K562 (cell line): ENCODE data around the gene PI4KA. TPM values are rescaled to one million over a fixed set of nuclear protein-coding genes. Genes with fewer than 3 reads are reported as not detected.

ENCODE experiments used
- ARNT ChIP-seq, 2 experiments: fragments of 450-650 bp; IDR thresholded peaks; 2 replicates each; pipeline ENCODE4 v1.6.1; 2016; ENCODE audit warnings: mild to moderate bottlenecking in 1 of 2
- CBFB ChIP-seq: sonication (generic); formaldehyde crosslinking; IDR thresholded peaks from 2 replicates; pipeline ENCODE4 v1.4.0; 2020; ENCODE audit warnings: mild to moderate bottlenecking, missing genetic modification reagents
- GTF2F1 ChIP-seq: IDR thresholded peaks from 2 replicates; pipeline ENCODE4 v1.6.1; 2011; ENCODE audit warnings: low read depth, low read length, improper control_type of control experiment
- HCFC1 ChIP-seq: IDR thresholded peaks from 2 replicates; pipeline ENCODE4 v1.6.1; 2012; ENCODE audit warnings: low read depth, low read length, improper control_type of control experiment
- HDAC2 ChIP-seq: fragments of 450-650 bp; IDR thresholded peaks from 2 replicates; pipeline ENCODE4 v1.6.1; 2016; ENCODE audit warnings: mild to moderate bottlenecking
- JUNB ChIP-seq: fragments of 450-650 bp; formaldehyde crosslinking; conservative IDR thresholded peaks from 2 replicates; pipeline ENCODE4 v1.4.0; 2020; ENCODE audit warnings: mild to moderate bottlenecking
- NCOA2 ChIP-seq, 2 experiments: fragments of 450-650 bp; IDR thresholded peaks; 2 replicates each; pipeline ENCODE4 v1.6.1; 2018; ENCODE audit warnings: mild to moderate bottlenecking in 2 of 2, moderate library complexity in 1 of 2; ENCODE audit not compliant: partially characterized antibody in 2 of 2
- PCBP1 ChIP-seq: fragments of 200-400 bp; formaldehyde crosslinking; IDR thresholded peaks from 2 replicates; pipeline ENCODE4 v1.6.1; 2018; ENCODE audit warnings: mild to moderate bottlenecking, low read depth, low read length; ENCODE audit not compliant: poor library complexity, severe bottlenecking
- PHB ChIP-seq: fragments of 250-450 bp; sonication (Bioruptor Pico); IDR thresholded peaks from 2 replicates; pipeline ENCODE4 v1.5.0; 2021
- PTRF ChIP-seq: fragments of 450-650 bp; IDR thresholded peaks from 2 replicates; pipeline ENCODE4 v1.6.1; 2016; ENCODE audit warnings: mild to moderate bottlenecking, missing genetic modification characterization, missing compliant biosample characterization
- SRSF7 ChIP-seq: fragments of 200-400 bp; formaldehyde crosslinking; optimal IDR thresholded peaks from 2 replicates; pipeline ENCODE3; 2017; ENCODE audit warnings: mild to moderate bottlenecking, low read depth, low read length
- TAF7 ChIP-seq: fragments of 450-650 bp; IDR thresholded peaks from 2 replicates; pipeline ENCODE4 v1.6.1; 2016; ENCODE audit warnings: missing genetic modification characterization, missing compliant biosample characterization
- TCF7 ChIP-seq: sonication (generic); IDR thresholded peaks from 2 replicates; pipeline ENCODE4 v1.6.1; 2016; ENCODE audit warnings: antibody characterized with exemption, borderline replicate concordance
- ZNF551 ChIP-seq: fragments of 250-450 bp; sonication (Bioruptor Pico); IDR thresholded peaks from 2 replicates; pipeline ENCODE4 v1.5.0; 2021; ENCODE audit warnings: mild to moderate bottlenecking, moderate library complexity
- ZNF764 ChIP-seq: fragments of 250-450 bp; sonication (Bioruptor Pico); IDR thresholded peaks from 2 replicates; pipeline ENCODE4 v1.4.0; 2020; ENCODE audit warnings: low read depth, mild to moderate bottlenecking, moderate library complexity
- ZSCAN32 ChIP-seq: fragments of 450-650 bp; formaldehyde crosslinking; IDR thresholded peaks from 2 replicates; pipeline ENCODE4 v1.4.0; 2020; ENCODE audit warnings: mild to moderate bottlenecking, moderate library complexity
- polyA plus RNA-seq, 8 experiments: library from polyadenylated mRNA; depleted of rRNA in 4 of 8; stranded (reverse) in 5 of 8; unstranded in 3 of 8; fragments of >200 nt; fragmentation: Nextera tagmentation in 2 of 8; fragmentation: Illumina TruSeq in 1 of 8; extraction: Ambion mirVana in 2 of 8; extraction: Trizol in 1 of 8; gene quantifications; 2 replicates each; pipeline versions ENCODE4 v1.2.1 to v1.2.3, GENCODE V29; 2011 to 2014; ENCODE audit warnings: inconsistent platforms in 1 of 8, missing spikeins in 1 of 8
- total RNA-seq, 7 experiments: library from RNA; depleted of rRNA in 6 of 7; stranded (reverse); fragments of >200 nt in 6 of 7; fragmentation: Illumina TruSeq in 2 of 7; extraction: Trizol in 2 of 7; gene quantifications; 2 replicates each; pipeline versions ENCODE4 v1.2.1 to v1.2.3, GENCODE V29; 2011 to 2021; ENCODE audit warnings: low replicate concordance in 1 of 7
- TF ChIP-seq, protein P1 (sequence below): fragments of 250-450 bp; sonication (Bioruptor Pico); IDR thresholded peaks from 2 replicates; pipeline ENCODE4 v1.8.0; 2021; ENCODE audit warnings: moderate library complexity, mild to moderate bottlenecking, inconsistent platforms
- TF ChIP-seq, protein P2 (sequence below): IDR thresholded peaks from 2 replicates; pipeline ENCODE4 v1.6.1; 2011; ENCODE audit warnings: borderline replicate concordance, low read depth, mild to moderate bottlenecking, moderate library complexity, low read length; ENCODE audit not compliant: insufficient read depth, poor library complexity, severe bottlenecking
- TF ChIP-seq, protein P3 (sequence below), 2 experiments: fragments of 450-650 bp in 1 of 2; IDR thresholded peaks; 2 replicates each; pipeline ENCODE4 v1.6.1; 2011 to 2017; ENCODE audit warnings: low read depth in 2 of 2, antibody characterized with exemption in 1 of 2, borderline replicate concordance in 1 of 2, low read length in 1 of 2, mild to moderate bottlenecking in 1 of 2, mixed read lengths in 1 of 2; ENCODE audit not compliant: control insufficient read depth in 1 of 2
- TF ChIP-seq, protein P4 (sequence below): sonication (generic); formaldehyde crosslinking; IDR thresholded peaks from 2 replicates; pipeline ENCODE4 v1.8.0; 2022; ENCODE audit warnings: mild to moderate bottlenecking, missing genetic modification reagents
- TF ChIP-seq, protein P5 (sequence below): fragments of 250-450 bp; sonication (Bioruptor Pico); IDR thresholded peaks from 2 replicates; pipeline ENCODE4 v1.5.1; 2021; ENCODE audit warnings: mild to moderate bottlenecking

Gene PI4KA
- total and polyA plus RNA-seq, 9 of the 15 experiments (the other 6 are each of a cell fraction or from before 2014, with no cell fraction given) = 7.3 to 187 (median 84.7) TPM

DNA sequence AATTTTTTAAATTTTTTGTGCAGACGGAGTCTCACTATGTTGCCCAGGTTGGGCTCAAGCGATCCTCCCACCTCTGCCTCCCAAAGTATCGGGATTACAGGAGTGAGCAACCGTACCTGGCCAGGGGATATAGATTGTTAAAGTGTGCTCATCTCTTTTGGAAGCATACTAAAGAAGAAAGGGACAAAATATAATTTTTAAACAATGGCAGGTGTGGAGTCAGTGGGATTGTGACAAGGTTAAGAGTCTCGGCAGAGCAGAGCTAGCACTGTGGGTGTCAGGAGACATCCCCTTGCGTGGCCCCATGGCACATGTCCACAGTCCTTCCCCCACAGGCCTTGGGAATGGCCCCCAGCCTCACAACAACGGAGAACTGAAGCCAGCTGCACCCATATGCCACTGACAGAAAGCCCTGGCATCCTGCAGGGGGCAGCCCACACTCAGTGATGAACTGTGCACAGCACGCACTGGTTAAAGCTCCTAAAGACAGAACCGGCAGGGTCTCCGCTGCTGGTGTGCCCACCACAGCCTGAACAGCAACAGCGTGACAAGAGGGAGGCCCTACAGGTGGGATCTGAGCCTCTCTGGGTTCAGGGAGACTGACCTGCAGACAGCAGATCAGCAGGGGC is 54.8 kb downstream of the PI4KA start (continued):
- TF ChIP-seq PHB (CRISPR knock-in tag) = no peak
- TF ChIP-seq JUNB (CRISPR knock-in tag) = no peak
- TF ChIP-seq PCBP1 = no peak
- TF ChIP-seq ARNT (IDR thresholded peaks at IDR 0.05) = 0 out of 4 replicates have a peak, but pooled peaks of 1 of the 2 experiments have one; percentile 79
- no peak for TF ChIP-seq PTRF (tag)
- no peak for TF ChIP-seq HDAC2
- TF ChIP-seq NCOA2 (IDR thresholded peaks at IDR 0.05; ENCODE audit: partially characterized antibody in 2 of 2) = no peak
- no peak for TF ChIP-seq TAF7 (tag)
- peak; percentile 38; the same call in 1 of the 2 replicates for TF ChIP-seq HCFC1
- TF ChIP-seq, protein P1, sequence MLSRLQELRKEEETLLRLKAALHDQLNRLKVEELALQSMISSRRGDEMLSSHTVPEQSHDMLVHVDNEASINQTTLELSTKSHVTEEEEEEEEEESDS = no peak
- TF ChIP-seq CBFB (CRISPR knock-in tag) = peak; percentile 83; the same call in 1 of the 2 replicates
- TF ChIP-seq GTF2F1 = peak; percentile 45; the same call in 1 of the 2 replicates
- TF ChIP-seq TCF7 = 0 out of 2 replicates have a peak, but pooled peaks have one; percentile 20
- TF ChIP-seq, protein P2, sequence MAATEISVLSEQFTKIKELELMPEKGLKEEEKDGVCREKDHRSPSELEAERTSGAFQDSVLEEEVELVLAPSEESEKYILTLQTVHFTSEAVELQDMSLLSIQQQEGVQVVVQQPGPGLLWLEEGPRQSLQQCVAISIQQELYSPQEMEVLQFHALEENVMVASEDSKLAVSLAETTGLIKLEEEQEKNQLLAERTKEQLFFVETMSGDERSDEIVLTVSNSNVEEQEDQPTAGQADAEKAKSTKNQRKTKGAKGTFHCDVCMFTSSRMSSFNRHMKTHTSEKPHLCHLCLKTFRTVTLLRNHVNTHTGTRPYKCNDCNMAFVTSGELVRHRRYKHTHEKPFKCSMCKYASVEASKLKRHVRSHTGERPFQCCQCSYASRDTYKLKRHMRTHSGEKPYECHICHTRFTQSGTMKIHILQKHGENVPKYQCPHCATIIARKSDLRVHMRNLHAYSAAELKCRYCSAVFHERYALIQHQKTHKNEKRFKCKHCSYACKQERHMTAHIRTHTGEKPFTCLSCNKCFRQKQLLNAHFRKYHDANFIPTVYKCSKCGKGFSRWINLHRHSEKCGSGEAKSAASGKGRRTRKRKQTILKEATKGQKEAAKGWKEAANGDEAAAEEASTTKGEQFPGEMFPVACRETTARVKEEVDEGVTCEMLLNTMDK = peak; percentile 67
- TF ChIP-seq, protein P3, sequence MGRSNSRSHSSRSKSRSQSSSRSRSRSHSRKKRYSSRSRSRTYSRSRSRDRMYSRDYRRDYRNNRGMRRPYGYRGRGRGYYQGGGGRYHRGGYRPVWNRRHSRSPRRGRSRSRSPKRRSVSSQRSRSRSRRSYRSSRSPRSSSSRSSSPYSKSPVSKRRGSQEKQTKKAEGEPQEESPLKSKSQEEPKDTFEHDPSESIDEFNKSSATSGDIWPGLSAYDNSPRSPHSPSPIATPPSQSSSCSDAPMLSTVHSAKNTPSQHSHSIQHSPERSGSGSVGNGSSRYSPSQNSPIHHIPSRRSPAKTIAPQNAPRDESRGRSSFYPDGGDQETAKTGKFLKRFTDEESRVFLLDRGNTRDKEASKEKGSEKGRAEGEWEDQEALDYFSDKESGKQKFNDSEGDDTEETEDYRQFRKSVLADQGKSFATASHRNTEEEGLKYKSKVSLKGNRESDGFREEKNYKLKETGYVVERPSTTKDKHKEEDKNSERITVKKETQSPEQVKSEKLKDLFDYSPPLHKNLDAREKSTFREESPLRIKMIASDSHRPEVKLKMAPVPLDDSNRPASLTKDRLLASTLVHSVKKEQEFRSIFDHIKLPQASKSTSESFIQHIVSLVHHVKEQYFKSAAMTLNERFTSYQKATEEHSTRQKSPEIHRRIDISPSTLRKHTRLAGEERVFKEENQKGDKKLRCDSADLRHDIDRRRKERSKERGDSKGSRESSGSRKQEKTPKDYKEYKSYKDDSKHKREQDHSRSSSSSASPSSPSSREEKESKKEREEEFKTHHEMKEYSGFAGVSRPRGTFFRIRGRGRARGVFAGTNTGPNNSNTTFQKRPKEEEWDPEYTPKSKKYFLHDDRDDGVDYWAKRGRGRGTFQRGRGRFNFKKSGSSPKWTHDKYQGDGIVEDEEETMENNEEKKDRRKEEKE (IDR thresholded peaks at IDR 0.05; ENCODE audit: borderline replicate concordance in 1 of 2, control insufficient read depth in 1 of 2, low read depth in 2 of 2, low read length in 1 of 2) = no peak
- TF ChIP-seq, protein P4, sequence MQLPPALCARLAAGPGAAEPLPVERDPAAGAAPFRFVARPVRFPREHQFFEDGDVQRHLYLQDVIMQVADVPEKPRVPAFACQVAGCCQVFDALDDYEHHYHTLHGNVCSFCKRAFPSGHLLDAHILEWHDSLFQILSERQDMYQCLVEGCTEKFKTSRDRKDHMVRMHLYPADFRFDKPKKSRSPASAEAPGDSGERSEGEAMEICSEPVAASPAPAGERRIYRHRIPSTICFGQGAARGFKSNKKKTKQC (CRISPR knock-in tag) = no peak; the same call in 1 of the 2 replicates
- no peak for TF ChIP-seq ZSCAN32 (CRISPR knock-in tag)
- TF ChIP-seq, protein P5, sequence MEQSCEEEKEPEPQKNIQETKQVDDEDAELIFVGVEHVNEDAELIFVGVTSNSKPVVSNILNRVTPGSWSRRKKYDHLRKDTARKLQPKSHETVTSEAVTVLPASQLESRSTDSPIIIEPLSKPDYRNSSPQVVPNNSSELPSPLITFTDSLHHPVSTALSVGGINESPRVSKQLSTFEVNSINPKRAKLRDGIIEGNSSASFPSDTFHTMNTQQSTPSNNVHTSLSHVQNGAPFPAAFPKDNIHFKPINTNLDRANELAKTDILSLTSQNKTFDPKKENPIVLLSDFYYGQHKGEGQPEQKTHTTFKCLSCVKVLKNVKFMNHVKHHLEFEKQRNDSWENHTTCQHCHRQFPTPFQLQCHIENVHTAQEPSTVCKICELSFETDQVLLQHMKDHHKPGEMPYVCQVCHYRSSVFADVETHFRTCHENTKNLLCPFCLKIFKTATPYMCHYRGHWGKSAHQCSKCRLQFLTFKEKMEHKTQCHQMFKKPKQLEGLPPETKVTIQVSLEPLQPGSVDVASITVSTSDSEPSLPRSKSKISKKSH (CRISPR knock-in tag) = no peak
- no peak for TF ChIP-seq ZNF551 (CRISPR knock-in tag)
- TF ChIP-seq SRSF7 = no peak
- no peak for TF ChIP-seq ZNF764 (CRISPR knock-in tag)
